HT1080 (cell line): ENCODE measurements around the gene EMC7. TPM values are rescaled to one million over a fixed set of nuclear protein-coding genes. Genes with fewer than 3 reads are reported as not detected.
A peak's percentile ranks its signal among the peaks of the same experiment; 100 is the strongest.

Source experiments
- DNase-seq: peaks from one replicate; pipeline ENCODE4 v3.0.0-alpha.2; 2015; ENCODE audit warnings: low read depth
- total RNA-seq: library from RNA; depleted of rRNA; stranded (reverse); fragments of >200 nt; shearing (Covaris generic); gene quantifications from 2 replicates; pipeline ENCODE4 v1.2.3, GENCODE V29; 2014; rRNA removed

EMC7 gene
- total RNA-seq, 1 experiment from 2014 or later, result 46.5 TPM

- no peak for DNase-seq
Observed at GRCh38 chr15:34038871-34039789, 62.5 kb downstream of the EMC7 start, which contains the start of gene AVEN. AVEN (minus strand) TSS chr15:34039204; CDS start chr15:34039046, 158 bp downstream.

DNA sequence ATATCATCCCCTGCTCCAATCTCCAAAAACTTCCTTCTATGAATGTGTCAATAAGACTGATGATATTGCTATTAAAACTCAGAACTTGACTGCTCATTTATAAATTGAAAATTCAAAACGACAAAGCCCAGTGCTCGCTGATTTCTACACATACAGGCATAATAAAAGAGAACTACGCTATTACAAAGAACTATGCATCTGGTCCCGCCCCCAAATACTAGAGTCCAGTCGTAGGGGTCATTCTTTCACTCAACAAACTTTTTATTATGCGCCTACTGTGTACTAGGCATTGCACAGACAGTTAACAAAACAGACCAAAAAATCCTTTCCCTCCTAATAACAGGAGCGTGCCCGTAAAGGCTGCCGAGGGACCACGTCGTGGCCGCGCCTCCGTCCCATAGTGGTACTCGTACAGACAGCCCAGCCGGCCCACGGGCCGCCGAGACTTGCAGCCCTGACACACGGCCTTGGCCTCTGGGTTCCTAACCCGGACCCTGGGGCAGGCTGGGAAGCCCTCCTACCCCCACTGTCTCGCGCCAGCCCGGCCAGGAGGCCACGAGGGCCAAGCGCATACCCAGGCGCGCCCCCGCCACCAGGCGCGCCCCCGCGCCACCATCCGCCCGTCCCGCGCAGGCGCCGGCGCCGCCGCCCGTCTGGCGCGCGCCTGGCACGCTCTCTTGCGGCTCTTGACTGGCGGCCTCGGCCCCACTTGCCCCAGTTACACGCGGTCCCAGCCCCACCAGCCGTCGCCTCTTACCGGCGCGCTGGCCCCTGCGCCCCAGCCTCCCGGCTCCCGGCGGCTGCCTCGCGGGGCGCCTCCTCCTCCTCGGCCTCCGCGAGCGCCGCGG is 63.4 kb downstream of the EMC7 start:
- peak; percentile 74 for DNase-seq

Other genes with a start within 250 kb of the EMC7 start
- gene CHRM5, start 133.4 kb downstream of the EMC7 start, total RNA-seq, result 0.03 TPM in 1 of 2 replicates, not detected in the other
- 14.0 and 18.4 TPM in 2 replicates for gene AVEN, start 62.7 kb downstream of the EMC7 start, total RNA-seq
- gene PGBD4, start 221 bp upstream of the EMC7 start, total RNA-seq, result 2.9 and 3.0 TPM in 2 replicates
- 25.9 and 29.8 TPM in 2 replicates for gene KATNBL1, start 108.2 kb upstream of the EMC7 start, total RNA-seq
- 171 and 173 TPM in 2 replicates for gene EMC4, start 123.2 kb upstream of the EMC7 start, total RNA-seq
- 9.3 TPM in 2 replicates for gene SLC12A6, start 235.9 kb upstream of the EMC7 start, total RNA-seq
- gene NOP10, start 241.3 kb upstream of the EMC7 start, total RNA-seq, result 276 and 421 TPM in 2 replicates
- not detected in 2 replicates for gene NUTM1, start 241.5 kb upstream of the EMC7 start, total RNA-seq